Stomach (tissue), 9 donors: ENCODE data around the gene PCSK2. TPM values are rescaled to one million over a fixed set of nuclear protein-coding genes. Genes with fewer than 3 reads are reported as not detected.

Source experiments
- DNase-seq, 2 donors: peaks; one replicate each; pipeline versions ENCODE4 v3.0.0 to v3.0.0-alpha.2; 2013 to 2019
- H3K27ac ChIP-seq, 5 donors: fragments of 200-600 bp in 4 of 5; sonication (generic) in 4 of 5; one replicate each; pipeline ENCODE4 v1.5.1; 2013 to 2019; ENCODE audit warnings: mild to moderate bottlenecking in 1 of 5, moderate library complexity in 1 of 5
- H3K27me3 ChIP-seq, 3 donors: fragments of 200-600 bp; sonication (generic); one replicate each; pipeline ENCODE4 v1.5.1; 2017 to 2019; ENCODE audit warnings: mixed run types in 1 of 3
- H3K36me3 ChIP-seq, 4 donors: fragments of 200-600 bp; sonication (generic); 1 replicate in 3 of 4; 2 replicates in 1 of 4; pipeline ENCODE4 v1.5.1; 2016 to 2019
- H3K4me1 ChIP-seq, 4 donors: fragments of 200-600 bp; sonication (generic); one replicate each; pipeline ENCODE4 v1.5.1; 2016 to 2019
- H3K4me3 ChIP-seq, 4 donors: fragments of 200-600 bp; sonication (generic) in 3 of 4; one replicate each; pipeline ENCODE4 v1.5.1; 2016 to 2019; ENCODE audit warnings: mild to moderate bottlenecking in 1 of 4
- H3K9me3 ChIP-seq, 4 donors: fragments of 200-600 bp; sonication (generic); one replicate each; pipeline ENCODE4 v1.5.1; 2016 to 2019
- EP300 ChIP-seq: sonication (generic); formaldehyde crosslinking; IDR thresholded peaks from one replicate; pipeline ENCODE4 v1.6.1; 2017; ENCODE audit warnings: antibody characterized with exemption
- POLR2A ChIP-seq, 4 donors: fragments of 450-650 bp; IDR thresholded peaks; one replicate each; pipeline ENCODE4 v1.6.1; 2016; ENCODE audit warnings: antibody characterized with exemption in 4 of 4, control low read depth in 2 of 4, mild to moderate bottlenecking in 1 of 4, moderate library complexity in 1 of 4
- POLR2AphosphoS5 ChIP-seq, 3 donors: sonication (generic); formaldehyde crosslinking; IDR thresholded peaks; one replicate each; pipeline ENCODE4 v1.6.1; 2016; ENCODE audit warnings: antibody characterized with exemption in 3 of 3
- WGBS, 5 donors: extraction: QIAGEN DNeasy Blood & Tissue Kit in 3 of 5; methylation state at CpG; one replicate each; pipeline versions ENCODE4 v1.1.5 to v1.1.7; 2013 to 2018; 5-methylcytosine and 5-hydroxymethylcytosine counted together
- intact Hi-C: fragments of 100-400 bp; cut with DNase I; formaldehyde crosslinking; loops from one replicate; pipeline ENCODE4 v1.15.1; 2023; ENCODE audit warnings: low total_unique reads
- polyA plus RNA-seq, 3 donors: library from polyadenylated mRNA; stranded (reverse); fragments of 200-250 nt; gene quantifications; one replicate each; pipeline ENCODE4 v1.2.3, GENCODE V29; 2013
- total RNA-seq, 5 donors: library from RNA; depleted of rRNA; stranded (reverse); fragments of >200 nt; gene quantifications; one replicate each; pipeline versions ENCODE4 v1.1.0 to v1.2.3, GENCODE V29; 2014 to 2016
- TF ChIP-seq, protein P1 (sequence below), 7 experiments: fragments of 450-650 bp in 4 of 7; fragments of 200-600 bp in 3 of 7; sonication (generic) in 3 of 7; IDR thresholded peaks; one replicate each; pipeline ENCODE4 v1.5.1; 2016 to 2019; ENCODE audit warnings: antibody characterized with exemption in 7 of 7, control low read depth in 2 of 7, mild to moderate bottlenecking in 1 of 7
- donor health status: healthy with polysubstance abuse.
- donor health status: Bipolar disorder and iron deficiency.
- donor health status: healthy.

The PCSK2 gene
- total and polyA plus RNA-seq, 8 donors: 0.15 to 3.7 (median 1.2) TPM; not detected in 2

DNA sequence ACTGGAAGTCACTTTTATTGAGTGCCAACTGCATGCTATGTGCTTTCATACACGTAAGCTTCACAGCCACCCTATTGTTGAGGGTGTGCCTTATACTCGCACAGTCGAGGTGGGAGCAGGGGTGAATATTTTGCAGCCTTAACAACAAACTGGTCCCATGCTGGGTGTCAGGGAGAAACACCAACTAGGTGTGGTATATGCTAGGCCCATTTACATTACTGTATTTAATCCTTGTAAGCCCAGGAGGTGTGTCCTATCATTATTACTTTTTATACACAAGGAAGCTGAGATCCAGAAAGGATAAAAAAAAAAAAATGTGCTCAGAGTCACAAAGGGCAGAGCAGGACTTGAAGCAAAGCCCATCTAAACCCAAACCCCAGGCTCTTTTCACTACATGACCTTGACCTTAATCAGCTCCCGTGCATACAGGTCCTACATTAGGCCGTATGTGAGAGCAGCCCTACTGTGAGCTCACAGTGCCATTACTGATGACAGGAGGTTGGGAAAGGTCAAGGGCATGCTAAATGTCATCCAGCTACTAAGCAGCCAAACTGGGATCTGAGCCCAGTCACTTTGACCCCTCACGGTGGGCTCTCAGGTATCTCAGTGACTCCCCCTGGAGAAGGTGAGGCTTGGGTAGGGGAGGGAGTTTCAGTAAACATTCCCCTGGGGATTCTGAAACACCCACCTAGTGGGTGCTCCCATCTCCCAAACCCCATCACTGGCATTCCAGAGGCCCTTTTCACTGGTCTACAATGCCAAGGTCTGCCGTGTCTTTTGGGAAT is 242.6 kb downstream of the PCSK2 start:
- WGBS, 5 donors: 78 to 90% (median 81%) methylated on average over 6 to 7 of the region's 7 CpGs
- Histone ChIP-seq H3K9me3 (no peaks in the 10 kb centered on the region), H3K27ac (no peak overlapping the region), H3K4me1 (no peaks in the 10 kb centered on the region), H3K4me3 (no peak overlapping the region), H3K27me3 (no peaks in the 10 kb centered on the region), H3K36me3 (no peaks in the 10 kb centered on the region)
- intact Hi-C loops: no loop called here
- no peak for DNase-seq
- TF ChIP-seq POLR2AphosphoS5 (IDR thresholded peaks at IDR 0.05): no peak
- no peak for TF ChIP-seq EP300
- TF ChIP-seq, protein P1, sequence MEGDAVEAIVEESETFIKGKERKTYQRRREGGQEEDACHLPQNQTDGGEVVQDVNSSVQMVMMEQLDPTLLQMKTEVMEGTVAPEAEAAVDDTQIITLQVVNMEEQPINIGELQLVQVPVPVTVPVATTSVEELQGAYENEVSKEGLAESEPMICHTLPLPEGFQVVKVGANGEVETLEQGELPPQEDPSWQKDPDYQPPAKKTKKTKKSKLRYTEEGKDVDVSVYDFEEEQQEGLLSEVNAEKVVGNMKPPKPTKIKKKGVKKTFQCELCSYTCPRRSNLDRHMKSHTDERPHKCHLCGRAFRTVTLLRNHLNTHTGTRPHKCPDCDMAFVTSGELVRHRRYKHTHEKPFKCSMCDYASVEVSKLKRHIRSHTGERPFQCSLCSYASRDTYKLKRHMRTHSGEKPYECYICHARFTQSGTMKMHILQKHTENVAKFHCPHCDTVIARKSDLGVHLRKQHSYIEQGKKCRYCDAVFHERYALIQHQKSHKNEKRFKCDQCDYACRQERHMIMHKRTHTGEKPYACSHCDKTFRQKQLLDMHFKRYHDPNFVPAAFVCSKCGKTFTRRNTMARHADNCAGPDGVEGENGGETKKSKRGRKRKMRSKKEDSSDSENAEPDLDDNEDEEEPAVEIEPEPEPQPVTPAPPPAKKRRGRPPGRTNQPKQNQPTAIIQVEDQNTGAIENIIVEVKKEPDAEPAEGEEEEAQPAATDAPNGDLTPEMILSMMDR (IDR thresholded peaks at IDR 0.05): no peak
- no peak for TF ChIP-seq POLR2A (IDR thresholded peaks at IDR 0.05)

DNA sequence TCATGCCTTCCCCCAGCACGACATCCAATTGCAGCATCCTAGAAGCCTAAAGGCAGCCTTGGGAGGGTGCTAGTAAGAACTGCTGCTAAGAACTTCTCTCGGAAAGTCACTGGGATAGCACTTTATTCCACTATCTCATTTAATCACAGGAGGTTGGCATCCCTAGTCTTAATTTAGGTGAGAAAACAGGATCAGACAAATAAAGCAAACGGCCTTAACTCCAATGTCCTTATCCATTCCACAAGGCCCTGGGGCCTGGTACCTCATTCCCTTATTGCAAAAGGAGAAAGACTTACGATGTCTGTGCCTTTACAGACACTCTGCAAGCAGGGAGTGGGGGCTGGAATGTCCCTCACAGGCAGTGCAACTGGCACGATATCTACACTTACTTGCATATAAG is 243.7 kb downstream of the PCSK2 start:
- intact Hi-C loops: no loop called here
- no peaks in the 10 kb centered on the region for H3K27me3 ChIP-seq
- no peaks in the 10 kb centered on the region for H3K36me3 ChIP-seq
- H3K4me3 ChIP-seq: no peak overlapping the region
- no peak overlapping the region for H3K27ac ChIP-seq
- H3K9me3 ChIP-seq: no peaks in the 10 kb centered on the region
- WGBS, 5 donors: 88 to 95% (median 90%) methylated on average over 5 of the region's 5 CpGs
- no peaks in the 10 kb centered on the region for H3K4me1 ChIP-seq
- no peak for DNase-seq
- TF ChIP-seq, protein P1 (IDR thresholded peaks at IDR 0.05): no peak
- TF ChIP-seq POLR2AphosphoS5 (IDR thresholded peaks at IDR 0.05) (no peak), POLR2A (IDR thresholded peaks at IDR 0.05) (no peak), EP300 (no peak)

DNA sequence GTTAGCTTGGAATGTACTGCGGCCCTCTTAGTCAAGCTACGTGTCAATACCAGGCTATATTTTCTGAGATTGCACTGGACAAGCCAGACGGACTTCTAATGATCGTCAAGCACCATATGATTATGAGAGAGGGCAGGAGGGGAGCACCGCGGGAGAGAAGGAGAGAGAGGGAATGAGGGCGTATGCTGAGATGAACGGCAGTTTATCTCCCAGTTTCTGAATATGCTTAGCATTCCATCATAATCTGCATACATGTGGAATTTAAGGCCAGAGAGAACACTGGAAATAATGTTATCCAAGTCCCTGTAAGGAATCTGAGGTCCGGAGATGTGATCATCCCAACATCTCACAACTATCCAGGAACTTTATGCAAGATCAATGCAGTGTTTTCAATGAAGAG is 244.1 kb downstream of the PCSK2 start:
- H3K9me3 ChIP-seq: no peaks in the 10 kb centered on the region
- H3K36me3 ChIP-seq: no peaks in the 10 kb centered on the region
- no peak for DNase-seq
- H3K27me3 ChIP-seq: no peaks in the 10 kb centered on the region
- no peak overlapping the region for H3K4me3 ChIP-seq
- intact Hi-C loops: no loop called here
- 88 to 93% (median 90%) methylated on average over 9 of the region's 9 CpGs for WGBS, 5 donors
- TF ChIP-seq, protein P1 (IDR thresholded peaks at IDR 0.05): no peak
- TF ChIP-seq POLR2AphosphoS5 (IDR thresholded peaks at IDR 0.05) (no peak), POLR2A (IDR thresholded peaks at IDR 0.05) (no peak)
- no peak overlapping the region for H3K27ac ChIP-seq
- H3K4me1 ChIP-seq: no peaks in the 10 kb centered on the region

DNA sequence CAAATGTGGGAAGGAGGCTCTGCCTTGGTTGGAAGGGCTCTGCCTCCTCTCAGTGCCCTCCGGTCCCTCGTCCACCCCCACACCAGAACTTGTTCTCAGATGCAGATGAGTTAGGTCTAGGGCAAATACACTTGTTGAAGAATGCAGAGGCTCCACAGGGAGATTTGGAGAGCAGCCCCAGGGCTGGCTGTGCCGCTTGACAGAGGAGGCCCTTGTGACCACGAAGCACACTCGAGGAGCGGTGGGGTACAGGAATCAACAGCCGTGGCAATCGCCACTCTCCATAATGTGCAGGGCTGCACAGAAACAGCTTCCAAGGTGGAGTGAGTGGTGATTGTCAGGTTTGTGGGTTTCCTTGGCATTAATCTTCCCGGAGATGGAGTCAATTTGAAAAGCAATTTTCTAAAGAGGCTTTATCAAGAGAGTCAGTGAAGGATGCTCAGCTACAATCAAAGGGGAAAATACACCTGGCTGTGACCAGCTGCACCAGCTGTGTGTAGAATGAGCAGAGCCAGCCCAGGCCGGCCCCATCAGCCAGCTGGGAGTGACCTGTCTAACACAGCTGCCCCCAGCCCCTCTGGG is 244.9 kb downstream of the PCSK2 start:
- Histone ChIP-seq H3K4me1 (no peaks in the 10 kb centered on the region), H3K27ac (no peak overlapping the region), H3K9me3 (no peaks in the 10 kb centered on the region), H3K27me3 (no peaks in the 10 kb centered on the region), H3K4me3 (no peak overlapping the region), H3K36me3 (no peaks in the 10 kb centered on the region)
- 69 to 84% (median 82%) methylated on average over 10 of the region's 10 CpGs for WGBS, 5 donors
- intact Hi-C loops: no loop called here
- TF ChIP-seq EP300: no peak
- TF ChIP-seq, protein P1 (IDR thresholded peaks at IDR 0.05): no peak
- no peak for DNase-seq
